Forelimb muscle (tissue), 1 donor: Measurements from ENCODE around the gene UROD. TPM values are rescaled to one million over a fixed set of nuclear protein-coding genes. Genes with fewer than 3 reads are reported as not detected.
A peak's percentile ranks its signal among the peaks of the same experiment; 100 is the strongest.
"Not testable (repeated sequence)": the region's sequence is repeated elsewhere in the genome, so short reads cannot be mapped to it uniquely, and the experiment has no call there.

Experiments used
- DNase-seq: peaks from one replicate; pipeline ENCODE4 v3.0.0-alpha.2; 2013; ENCODE audit warnings: low read depth
- polyA plus RNA-seq: library from polyadenylated mRNA; unstranded; fragments of 120-200 nt; gene quantifications from one replicate; pipeline ENCODE4 v1.2.1, GENCODE V29; 2013; ENCODE audit not compliant: insufficient read length

Gene UROD
- polyA plus RNA-seq, result 76.9 TPM

GRCh38 chr1:45011837-45012638 lies at the start of gene UROD:
TSS of gene UROD (plus strand) at chr1:45012254. CDS start at chr1:45012266, 12 bp downstream.
- DNase-seq, result peak; percentile 93

DNA sequence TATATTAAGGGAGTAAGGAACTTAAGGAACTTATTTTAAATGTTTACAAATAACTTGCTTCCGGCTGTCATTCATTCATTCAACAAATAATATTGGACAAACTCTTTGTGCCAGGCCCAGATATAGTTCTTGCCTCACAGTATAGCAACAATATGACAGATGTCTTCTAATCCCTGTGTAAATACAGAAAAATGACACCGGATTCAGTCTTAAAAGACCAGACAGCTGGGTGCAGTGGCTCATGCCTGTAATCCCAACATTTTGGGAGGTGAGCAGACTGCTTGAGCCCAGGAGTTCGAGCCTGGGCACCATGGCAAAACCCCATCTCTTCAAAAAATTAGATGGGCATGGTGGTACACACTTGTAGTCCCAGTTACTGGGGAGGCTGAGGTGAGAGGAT lies 49.3 kb upstream of the UROD start:
- no peak for DNase-seq

DNA sequence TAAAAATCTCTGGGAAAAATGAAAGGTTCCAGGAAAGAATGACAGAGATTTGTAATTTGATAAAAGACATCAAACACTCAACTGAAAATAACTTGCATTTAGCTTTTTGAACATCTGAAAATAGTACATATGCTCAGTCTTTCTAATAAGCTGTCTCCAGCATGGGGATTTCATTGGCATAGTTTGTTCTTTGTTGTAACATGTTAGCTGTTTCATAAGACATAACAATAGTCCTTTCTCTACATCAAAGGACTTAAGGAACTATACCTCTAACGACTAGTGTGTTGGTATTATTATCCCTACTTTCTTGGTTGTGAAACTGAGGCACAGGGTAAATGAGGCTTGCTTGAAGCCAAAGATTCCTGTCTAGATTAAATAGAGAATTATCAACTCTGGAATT lies 47.7 kb upstream of the UROD start:
- DNase-seq, result no peak

DNA sequence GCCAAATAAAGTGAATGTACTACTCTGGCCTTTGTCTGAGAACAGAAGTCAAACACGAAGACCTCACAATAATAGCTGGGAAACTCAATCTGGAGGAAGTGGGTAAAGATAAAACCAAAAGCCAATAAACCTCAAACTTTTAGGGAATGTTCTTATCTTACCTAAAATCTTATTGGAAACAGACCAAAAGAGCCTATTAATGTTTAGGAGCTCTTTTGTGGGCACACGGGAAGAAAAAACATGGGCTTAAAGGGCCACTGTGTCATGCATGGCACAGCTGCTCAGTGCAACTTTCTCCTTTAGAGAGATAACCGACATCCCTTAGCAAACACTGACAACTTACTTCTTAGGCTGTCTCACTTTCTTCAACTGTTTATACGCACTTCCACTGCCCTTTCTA lies 41.7 kb upstream of the UROD start:
- DNase-seq, result no peak

DNA sequence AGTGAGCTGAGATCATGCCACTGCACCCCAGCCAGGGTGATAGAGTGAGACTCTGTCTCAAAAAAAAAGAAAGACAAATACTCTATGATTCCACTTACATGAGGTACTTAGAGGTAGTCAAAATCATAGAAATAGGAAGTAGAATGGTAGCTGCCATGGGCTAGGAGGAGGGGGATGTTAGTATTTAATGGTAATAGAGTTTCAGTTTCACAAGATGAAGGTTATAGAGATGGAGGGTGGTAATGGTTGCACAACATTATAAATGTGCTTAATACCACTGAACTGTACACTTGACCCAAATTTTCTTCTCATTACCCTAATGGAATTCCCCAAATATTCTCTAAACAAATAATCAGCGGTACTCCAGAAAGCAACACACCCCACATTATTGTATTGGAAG lies 38.4 kb upstream of the UROD start:
- DNase-seq, result no peak

- DNase-seq, result no peak
Observed at GRCh38 chr1:44976252-44976651, 35.8 kb upstream of the UROD start.

GRCh38 chr1:44977372-44977771 lies 34.7 kb upstream of the UROD start:
- DNase-seq, result not testable (repeated sequence)

DNA sequence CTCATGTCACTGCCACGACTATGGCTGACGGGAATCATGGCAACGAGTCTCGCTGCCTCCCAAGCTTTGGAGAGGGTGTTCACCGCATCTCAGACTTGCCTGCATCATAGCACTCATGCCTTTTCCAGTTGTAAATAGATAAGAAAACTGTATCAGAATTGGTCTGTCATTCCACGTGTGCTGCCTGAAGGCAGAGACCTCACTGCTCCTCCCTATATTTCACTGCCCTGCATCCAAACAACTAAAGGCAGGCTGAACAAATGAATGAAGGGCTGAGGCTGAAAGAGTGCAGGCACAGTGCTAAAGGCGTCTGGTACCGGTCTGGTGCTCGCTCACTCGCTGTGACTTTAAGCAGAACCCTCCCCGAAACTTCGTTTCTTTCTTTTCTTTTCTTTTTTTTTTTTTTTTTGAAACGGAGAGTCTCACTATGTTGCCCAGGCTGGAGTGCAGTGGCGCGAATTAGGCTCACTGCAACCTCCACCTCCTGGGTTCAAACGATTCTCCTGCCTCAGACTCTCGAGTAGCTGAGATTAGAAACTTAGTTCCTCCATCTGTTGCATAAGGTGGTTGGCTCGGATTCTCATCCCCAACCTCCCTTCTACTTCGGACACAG lies 26.2 kb upstream of the UROD start:
- no peak for DNase-seq

GRCh38 chr1:44988531-44989156 lies 23.4 kb upstream of the UROD start:
- no peak for DNase-seq

DNA sequence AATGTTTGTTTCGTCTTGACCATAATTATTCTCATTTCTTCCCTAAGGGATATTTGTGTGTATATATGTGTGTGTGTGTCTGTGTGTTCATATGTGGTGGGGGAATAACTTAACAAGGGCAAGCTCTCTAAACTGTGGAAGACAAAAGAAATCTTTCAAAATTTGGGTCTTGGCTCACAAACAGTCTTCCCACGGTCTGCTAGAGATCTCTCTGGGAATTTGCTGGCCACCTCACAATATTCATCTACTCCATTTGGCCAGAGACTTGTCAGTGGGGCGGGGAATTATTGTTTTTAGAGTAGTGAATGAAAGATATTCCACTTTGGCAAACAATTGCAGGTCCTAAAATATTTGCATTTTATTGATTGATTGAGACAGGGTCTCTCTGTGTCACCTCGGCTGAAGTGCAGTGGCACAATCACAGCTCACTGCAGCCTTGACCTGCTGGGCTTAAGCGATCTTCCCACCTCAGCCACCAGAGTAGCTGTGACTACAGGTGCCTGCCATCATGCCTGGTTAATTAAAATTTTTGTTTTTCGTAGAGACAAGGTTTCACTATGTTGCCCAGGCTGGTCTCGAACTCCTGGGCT lies 17.6 kb upstream of the UROD start:
- no peak for DNase-seq

DNA sequence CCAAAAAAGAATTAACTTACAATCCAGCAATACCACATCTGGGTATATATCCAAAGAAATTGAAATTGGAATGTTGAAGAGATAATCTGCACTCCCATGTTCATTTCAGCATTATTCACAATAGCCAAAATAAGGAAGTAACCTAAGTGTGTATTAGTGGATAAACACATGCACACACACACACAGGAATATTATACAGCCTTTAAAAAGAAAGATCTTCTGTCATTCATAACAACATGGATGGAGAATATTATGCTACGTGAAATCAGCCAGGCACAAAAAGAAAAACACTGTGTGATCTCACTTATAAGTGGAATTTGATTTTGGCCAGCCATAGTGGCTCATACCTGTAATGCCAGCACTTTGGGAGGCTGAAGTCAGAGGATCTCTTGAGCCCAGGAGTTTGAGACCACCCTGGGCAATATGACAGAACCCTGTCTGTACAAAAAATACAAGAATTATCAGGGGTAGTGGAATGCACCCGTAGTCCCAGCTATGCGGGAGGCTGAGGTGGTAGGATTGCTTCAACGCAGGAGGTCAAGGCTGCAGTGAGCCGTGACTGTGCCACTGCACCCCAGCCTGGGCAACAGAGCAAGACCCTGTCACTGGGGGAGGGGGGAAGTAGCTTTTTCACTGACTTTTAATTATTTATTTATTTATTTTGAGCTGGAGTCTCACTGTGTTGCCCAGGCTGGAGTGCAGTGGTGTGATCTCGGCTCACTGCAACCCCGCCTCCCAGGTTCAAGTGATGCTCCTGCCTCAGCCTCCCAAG lies 16.4 kb upstream of the UROD start:
- no peak for DNase-seq

DNA sequence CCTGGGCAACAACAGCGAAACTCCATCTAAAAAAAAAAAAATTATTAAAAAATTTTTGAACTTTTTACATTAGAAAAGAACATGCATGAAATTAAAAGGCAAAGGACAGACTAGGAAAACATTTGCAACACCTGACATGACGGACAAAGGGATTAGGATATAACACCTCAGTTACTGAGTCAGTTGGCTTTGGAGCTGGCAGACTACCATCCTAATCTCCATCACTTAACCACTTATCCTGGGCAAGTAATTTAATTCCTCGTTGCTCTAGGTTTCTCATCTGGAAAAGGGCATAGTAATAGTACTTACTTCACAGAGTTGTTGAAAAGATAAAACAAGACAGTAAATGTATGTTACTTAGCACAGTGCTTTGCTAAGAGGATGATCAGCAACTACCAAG lies 12.8 kb upstream of the UROD start:
- DNase-seq, result no peak

GRCh38 chr1:45001011-45001481 lies 11.0 kb upstream of the UROD start:
- no peak for DNase-seq

- DNase-seq, result not testable (repeated sequence)
Observed at GRCh38 chr1:45001576-45001975, 10.5 kb upstream of the UROD start.

DNA sequence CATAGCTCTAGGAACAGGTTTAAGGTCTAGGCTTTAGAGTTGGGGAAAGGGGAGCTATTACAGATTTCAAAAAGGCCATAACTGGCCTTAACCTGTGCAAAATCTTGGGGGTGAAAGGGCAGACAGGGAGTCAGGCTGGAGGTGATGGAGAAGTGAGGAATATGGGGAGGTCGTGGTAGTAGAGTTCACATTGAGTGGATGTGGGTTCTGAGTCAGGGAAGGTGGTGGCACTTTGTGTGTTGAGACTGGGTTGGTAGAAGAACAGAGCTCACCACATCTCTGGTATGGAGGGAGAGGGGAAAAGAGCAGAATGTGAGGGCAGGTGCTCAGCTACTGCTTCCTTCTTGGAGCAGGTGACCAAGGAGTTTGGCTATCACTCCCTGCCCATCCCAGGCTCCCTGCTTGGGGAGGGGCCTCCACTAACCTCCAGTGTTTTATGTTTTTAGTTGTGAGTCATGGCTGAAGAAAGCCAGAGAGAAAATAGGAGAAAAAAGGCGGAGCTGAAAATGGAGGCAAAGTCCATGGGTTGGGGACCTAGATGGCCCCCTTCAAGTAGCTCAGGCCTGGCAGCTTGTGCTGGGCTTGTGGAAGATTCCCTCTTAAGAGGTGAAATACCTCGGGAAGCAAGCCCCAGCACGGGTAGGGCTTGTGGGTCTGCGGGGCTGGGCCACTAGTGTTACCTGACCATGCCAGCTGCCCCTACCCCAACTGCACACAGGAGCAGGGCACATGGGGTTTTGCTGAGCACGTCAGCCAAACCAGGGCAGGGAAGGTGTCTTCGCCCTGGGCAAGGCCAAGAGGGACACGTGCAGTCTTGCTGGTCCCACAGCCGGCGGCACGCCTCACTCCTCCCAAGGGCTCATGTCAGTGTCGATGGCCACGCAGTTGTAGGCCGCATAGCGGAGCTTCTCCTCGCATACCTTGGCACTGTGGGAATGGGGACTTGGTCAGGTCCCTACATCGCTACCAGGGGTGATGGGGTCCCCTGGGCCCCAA lies 9.1 kb upstream of the UROD start:
- no peak for DNase-seq

- DNase-seq, result no peak
Observed at GRCh38 chr1:45003741-45004140, 8.3 kb upstream of the UROD start.

DNA sequence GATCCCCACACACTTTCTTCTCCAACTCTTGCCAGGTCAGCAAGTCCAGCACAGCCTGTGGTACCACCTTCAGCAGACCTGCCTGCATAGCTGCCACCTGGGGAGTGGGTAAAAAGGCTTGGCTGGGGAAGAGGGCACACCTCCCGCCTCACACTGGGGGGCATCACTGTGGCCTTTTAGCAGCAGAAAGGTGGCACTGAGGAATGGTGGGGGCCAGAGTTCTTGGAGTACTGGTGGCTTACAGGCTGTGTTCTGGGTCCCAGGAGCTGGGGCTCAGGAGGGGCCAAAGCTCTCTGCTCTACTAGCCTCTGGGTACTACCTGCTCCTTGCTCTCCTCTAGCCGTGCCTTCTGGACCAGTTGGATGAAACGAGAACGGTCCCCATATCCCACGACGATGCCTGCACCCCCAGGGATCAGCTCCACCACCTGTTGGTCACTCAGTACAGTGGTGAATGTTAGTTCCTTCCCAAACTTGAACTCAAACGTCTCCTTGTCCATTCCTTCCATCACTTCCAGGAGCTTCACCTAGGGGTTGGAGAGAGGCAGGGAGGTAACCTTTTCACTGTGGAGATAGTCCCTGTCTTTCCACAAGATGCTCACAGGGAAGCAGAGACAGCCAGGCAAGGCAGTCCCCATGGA lies 7.7 kb upstream of the UROD start:
- no peak for DNase-seq

GRCh38 chr1:45005761-45006160 lies 6.3 kb upstream of the UROD start:
- DNase-seq, result no peak

DNA sequence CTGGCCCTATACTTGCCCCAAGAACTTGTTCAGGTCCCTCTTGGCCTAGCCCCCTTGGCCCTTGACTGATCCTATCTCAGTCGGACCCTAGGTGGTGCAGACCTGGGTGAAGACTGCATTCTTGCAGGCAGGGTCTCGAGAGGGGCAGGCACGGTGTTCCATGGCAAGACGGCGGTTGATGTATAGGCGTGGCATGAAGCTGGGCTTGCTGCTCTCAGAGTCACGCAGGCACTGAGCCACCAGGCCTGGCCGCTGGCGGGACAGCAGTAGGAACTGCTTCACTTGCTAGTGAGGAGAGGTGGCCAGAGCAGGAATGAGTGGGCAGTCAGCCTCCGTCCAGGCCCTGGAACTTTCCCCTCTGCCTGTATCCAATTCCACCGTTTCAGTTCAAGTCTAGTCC lies 4.7 kb upstream of the UROD start:
- no peak for DNase-seq

GRCh38 chr1:45008076-45008475 lies 4.0 kb upstream of the UROD start:
- no peak for DNase-seq
